Measurements from ENCODE around the gene RHNO1.

Gene RHNO1

GRCh38 chr12:2891240-2892053, 14.4 kb downstream of the RHNO1 start:
- no peak for TF ChIP-seq CTCF (IDR thresholded peaks at IDR 0.05; ENCODE audit: insufficient read depth, low read depth, low read length, missing control alignments)
- peak overlapping the region; percentile 88 for H3K4me3 ChIP-seq (ENCODE audit: low read length)
- DNase-seq (ENCODE audit: low read depth): peak; percentile 43

GRCh38 chr12:2892246-2892645, 15.2 kb downstream of the RHNO1 start:
- no peak overlapping the region for H3K4me3 ChIP-seq (ENCODE audit: low read length)
- no peak for TF ChIP-seq CTCF (IDR thresholded peaks at IDR 0.05; ENCODE audit: insufficient read depth, low read depth, low read length, missing control alignments)

GRCh38 chr12:2893007-2893406, 16.0 kb downstream of the RHNO1 start:
- no peak for TF ChIP-seq CTCF (IDR thresholded peaks at IDR 0.05; ENCODE audit: insufficient read depth, low read depth, low read length, missing control alignments)
- DNase-seq (ENCODE audit: low read depth): peak; percentile 32
- no peak overlapping the region for H3K4me3 ChIP-seq (ENCODE audit: low read length)

More at GRCh38 chr12:2892246-2892645, 15.2 kb downstream of the RHNO1 start:
- no peak for DNase-seq (ENCODE audit: low read depth)

- no peak overlapping the region for H3K4me3 ChIP-seq (ENCODE audit: low read length)
- TF ChIP-seq CTCF (IDR thresholded peaks at IDR 0.05; ENCODE audit: insufficient read depth, low read depth, low read length, missing control alignments): no peak
- DNase-seq (ENCODE audit: low read depth): no peak
Measured at GRCh38 chr12:2895051-2895451, 18.0 kb downstream of the RHNO1 start.

GRCh38 chr12:2895511-2895910, 18.5 kb downstream of the RHNO1 start:
- no peak for DNase-seq (ENCODE audit: low read depth)
- TF ChIP-seq CTCF (IDR thresholded peaks at IDR 0.05; ENCODE audit: insufficient read depth, low read depth, low read length, missing control alignments): no peak
- no peak overlapping the region for H3K4me3 ChIP-seq (ENCODE audit: low read length)

- no peak for TF ChIP-seq CTCF (IDR thresholded peaks at IDR 0.05; ENCODE audit: insufficient read depth, low read depth, low read length, missing control alignments)
- no peak for DNase-seq (ENCODE audit: low read depth)
- H3K4me3 ChIP-seq (ENCODE audit: low read length): no peak overlapping the region
Measured at GRCh38 chr12:2897418-2897817, 20.4 kb downstream of the RHNO1 start.

GRCh38 chr12:2900642-2901041, 23.6 kb downstream of the RHNO1 start:
- no peak for TF ChIP-seq CTCF (IDR thresholded peaks at IDR 0.05; ENCODE audit: insufficient read depth, low read depth, low read length, missing control alignments)
- DNase-seq (ENCODE audit: low read depth): no peak
- no peak overlapping the region for H3K4me3 ChIP-seq (ENCODE audit: low read length)

All from epithelial cell of esophagus (primary cell).